SHP77 treated with DMSO at 0.1 percent for 48 hours (cell line): ENCODE results near the gene PTK7.
A peak's percentile ranks its signal among the peaks of the same experiment; 100 is the strongest.
"Not testable (repeated sequence)": the region's sequence is repeated elsewhere in the genome, so short reads cannot be mapped to it uniquely, and the experiment has no call there.

Experiments used
- DNase-seq: peaks from one replicate; lab custom pipeline; 2025; lab: John Stamatoyannopoulos, UW

PTK7 gene

DNA sequence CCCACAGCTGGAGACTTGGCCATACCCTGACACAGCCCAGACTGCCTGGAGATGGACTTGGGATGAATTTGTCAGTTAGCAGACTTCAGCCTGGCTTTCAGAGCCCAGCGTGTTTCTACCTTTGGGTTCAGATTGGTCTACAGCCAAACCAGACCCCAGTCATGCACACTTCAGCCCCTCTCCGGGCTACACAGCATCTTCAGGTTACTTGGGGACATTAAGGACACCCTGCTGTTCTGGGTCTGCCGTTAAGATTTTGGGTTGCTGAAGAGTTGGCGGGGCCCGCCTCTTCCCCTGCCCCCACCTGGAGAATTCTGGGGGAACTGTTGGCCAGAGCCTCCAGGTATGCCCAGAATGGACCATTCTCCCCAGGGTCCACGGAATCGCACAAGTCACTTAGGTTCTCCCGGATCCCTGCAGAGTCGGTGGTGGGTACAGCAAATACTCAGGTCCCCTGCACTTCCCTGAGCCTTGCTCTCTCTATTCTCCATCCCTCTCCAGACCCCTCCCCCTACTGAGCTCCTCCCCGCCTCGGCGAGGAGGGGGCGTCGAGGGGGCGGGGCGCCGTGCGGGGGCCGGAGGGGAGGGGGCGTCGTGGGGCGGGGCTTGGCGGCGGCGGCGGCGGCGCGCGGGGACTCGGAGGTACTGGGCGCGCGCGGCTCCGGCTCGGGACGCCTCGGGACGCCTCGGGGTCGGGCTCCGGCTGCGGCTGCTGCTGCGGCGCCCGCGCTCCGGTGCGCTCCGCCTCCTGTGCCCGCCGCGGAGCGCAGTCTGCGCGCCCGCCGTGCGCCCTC lies at the start of gene PTK7:
Gene PTK7 (plus strand): TSS at position 645 of the 794 bp plus-strand sequence. CDS start 175 bp downstream, outside the sequence.
- DNase-seq, result no peak

GRCh38 chr6:43026365-43026764 lies 49.7 kb upstream of the PTK7 start:
- no peak for DNase-seq

DNA sequence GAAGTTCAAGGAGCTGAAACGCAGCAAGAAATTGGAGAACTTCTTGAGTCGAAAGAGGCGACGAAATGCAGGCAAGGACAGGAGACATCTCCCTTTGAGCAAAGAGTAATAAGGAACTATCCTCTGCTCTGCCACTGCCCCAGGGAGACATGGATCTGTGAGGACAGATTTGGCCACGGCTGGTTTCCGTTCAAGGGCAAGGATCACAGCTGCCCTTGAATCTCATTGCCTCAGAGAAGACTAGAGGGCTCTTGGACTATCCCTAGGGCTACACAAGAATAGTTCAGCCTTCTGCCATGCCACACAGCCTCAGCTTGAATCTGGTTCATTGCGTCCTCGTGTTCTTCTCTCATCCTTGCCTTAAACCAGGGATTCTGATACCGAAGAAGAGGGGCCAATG lies 47.0 kb upstream of the PTK7 start:
- no peak for DNase-seq

GRCh38 chr6:43032326-43032725 lies 43.8 kb upstream of the PTK7 start:
- DNase-seq, result no peak

DNA sequence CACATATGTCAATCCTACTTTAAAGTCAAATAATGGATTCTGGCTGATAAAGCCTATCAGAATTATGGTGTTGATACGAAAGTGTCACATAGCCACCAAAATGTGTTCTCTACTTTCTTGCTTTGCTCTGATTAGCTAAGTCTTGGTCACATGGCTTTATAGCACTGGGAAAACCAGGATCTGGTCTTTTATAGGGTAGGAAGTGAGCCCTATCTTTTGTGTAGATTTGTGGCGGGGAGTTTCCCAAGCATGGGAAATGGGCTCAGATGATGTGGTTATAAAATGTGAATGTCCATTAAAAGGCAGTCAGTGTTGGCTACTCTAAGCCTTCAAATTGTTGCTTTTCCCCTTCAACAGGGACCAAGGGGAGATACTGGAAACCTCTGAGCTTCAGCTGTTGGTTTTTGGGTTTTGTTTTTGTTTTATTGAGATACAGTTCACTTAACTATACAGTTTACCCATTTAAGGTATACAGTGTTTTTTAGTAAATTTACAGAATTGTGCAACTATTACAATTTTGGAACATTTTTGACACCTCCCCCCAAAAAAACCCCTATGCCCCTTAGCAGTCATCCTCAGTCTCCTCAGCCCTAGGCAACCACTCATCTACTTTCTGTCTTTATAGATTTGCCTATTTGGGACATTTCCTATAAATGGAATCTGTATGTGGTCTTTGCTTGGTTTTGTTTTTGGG lies 42.5 kb upstream of the PTK7 start:
- DNase-seq, result no peak

DNA sequence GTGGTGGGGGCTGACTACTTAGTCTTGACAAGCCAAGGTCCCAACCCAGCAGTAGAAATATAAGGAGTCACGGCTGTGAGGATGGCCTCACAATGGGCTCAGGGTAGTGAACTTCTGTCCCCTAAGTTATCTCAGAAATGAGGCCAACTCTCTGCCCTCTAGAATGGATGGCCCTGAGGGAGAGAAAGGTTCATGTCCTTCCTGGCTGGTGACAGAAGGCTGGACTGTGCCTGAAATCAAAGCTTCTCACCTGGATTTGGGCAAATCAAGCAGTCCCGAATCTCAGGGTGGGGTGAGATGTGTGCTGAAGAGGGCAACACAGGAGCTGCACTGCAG lies 42.0 kb upstream of the PTK7 start:
- DNase-seq, result no peak

DNA sequence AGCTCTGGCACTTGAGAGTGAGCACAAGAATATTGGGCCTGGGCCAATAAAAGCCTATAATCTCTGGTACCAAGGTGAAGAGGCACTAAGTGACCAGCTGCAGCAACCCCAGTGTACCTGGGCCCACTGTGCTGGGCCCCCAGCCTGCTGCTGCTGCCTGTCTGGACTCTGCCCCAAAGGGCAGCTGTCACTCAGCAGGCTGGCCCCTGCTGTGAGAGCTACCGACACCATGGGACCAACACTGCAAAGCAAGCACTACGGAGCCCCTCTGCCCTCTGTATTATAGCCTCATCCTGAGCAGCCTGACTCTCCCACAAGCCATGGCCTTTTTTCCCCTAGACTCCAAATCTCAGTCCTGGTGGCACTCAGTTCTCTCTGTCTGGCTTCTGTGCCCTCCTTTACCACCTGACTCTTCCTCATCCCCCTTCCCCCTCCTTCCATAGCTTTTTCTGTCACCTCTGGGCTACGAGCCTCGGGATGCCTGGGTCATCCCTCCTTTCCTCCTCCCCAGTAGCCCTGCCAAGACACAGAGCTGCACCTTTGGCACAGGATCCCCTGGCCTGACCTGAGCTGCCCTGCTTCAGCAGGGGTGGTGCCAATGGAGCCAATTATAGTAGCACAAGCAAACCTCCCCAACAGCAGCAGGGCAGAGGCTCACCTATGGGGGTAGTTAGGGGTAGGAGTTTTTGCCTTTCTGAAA lies 40.5 kb upstream of the PTK7 start:
- DNase-seq, result no peak

- no peak for DNase-seq
These were observed 39.4 kb upstream of the PTK7 start for GRCh38 chr6:43036712-43037111.

DNA sequence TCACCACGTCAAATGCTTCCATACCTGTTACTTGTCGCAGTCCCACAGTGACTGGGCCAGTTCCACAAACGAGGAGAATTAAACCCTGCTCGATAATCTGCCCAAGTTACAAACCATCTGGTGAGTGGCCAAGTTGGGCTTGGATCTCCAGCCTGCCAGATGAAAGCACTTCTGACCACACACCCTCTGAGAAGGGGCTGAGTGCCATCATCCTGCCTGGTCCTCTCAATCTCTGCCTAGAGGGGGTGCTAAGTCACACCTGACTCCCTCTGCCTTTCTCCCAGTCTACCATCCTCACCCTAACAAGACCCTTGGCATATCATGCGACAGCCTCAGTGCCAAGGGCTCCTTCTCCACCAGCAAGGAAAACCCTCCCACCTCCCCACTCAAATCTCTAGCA lies 38.9 kb upstream of the PTK7 start:
- no peak for DNase-seq

DNA sequence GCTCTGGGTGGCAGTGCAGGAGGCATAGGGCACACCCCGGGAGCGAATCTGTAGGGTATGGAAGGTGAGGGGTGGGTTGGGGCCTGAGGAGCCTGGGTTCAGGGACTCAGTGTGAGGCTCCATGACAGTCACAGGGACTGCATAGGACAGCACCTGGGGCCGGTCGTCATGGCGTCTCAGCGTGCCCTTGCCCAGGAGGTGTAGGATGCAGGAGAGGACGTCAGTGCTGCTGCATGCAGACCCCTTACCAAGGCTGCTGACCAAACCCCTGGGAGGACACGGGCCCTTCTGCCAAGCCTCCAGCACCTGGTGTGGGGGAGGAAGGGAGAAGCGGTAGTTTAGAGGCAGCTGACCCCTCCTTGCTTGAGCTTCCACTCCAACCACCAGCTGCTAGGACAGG lies 38.4 kb upstream of the PTK7 start:
- no peak for DNase-seq

DNA sequence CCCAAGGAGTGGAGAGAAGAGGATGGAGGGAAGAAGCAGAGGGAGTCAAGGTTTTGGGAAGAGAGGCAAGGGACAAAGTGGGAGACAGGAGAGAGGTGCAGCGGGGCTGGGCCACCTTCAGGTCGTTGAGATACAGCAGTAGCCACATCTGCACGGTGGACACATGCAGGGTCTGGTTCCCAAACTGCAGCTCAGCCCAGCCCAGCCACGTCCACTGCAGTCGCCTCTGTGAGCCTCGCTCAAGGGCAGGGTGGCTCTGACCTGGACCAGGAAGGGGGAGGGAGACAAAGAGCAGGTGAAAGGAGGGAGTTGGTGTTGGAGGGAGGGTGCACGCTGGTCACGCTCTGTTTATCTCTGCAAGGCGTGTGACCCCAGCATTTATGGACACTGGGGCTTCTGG lies 37.4 kb upstream of the PTK7 start:
- no peak for DNase-seq

DNA sequence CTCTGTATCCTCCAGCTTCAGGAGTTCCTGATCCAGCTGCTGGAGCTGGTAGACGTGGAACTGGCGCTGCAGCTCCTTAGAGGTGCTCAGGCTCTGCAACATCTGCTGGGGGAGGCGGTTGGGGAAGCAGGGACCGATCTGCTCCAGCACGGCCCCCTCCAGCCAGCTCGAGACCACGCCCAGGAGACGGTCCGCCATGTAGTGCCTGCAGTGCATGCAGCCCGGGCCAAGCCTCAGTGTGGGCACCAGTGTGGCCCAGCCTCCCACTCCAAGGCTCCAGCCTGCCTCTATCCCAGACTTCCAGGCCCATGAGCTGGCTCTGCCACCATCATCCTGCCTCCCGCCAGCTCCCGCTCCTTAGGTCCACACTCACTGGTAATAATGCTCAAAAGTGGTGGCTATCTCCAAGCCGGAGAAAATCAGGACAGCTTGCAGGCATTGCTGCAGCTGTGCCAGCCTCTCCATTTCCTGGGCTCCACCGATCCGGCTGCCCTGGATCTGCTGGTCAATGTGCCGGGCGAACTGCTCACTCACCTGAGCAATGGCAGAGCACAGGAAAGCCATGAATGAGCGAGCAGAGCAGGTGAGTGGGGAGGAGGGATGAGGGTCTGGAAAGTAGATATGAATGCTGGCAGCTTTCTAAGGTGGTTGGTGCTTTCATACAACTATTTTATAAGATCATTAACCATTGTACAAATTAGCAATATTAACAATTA lies 35.4 kb upstream of the PTK7 start:
- DNase-seq, result no peak

GRCh38 chr6:43041475-43041874 lies 34.6 kb upstream of the PTK7 start:
- not testable (repeated sequence) for DNase-seq

GRCh38 chr6:43043310-43043709 lies 32.8 kb upstream of the PTK7 start:
- DNase-seq, result no peak

DNA sequence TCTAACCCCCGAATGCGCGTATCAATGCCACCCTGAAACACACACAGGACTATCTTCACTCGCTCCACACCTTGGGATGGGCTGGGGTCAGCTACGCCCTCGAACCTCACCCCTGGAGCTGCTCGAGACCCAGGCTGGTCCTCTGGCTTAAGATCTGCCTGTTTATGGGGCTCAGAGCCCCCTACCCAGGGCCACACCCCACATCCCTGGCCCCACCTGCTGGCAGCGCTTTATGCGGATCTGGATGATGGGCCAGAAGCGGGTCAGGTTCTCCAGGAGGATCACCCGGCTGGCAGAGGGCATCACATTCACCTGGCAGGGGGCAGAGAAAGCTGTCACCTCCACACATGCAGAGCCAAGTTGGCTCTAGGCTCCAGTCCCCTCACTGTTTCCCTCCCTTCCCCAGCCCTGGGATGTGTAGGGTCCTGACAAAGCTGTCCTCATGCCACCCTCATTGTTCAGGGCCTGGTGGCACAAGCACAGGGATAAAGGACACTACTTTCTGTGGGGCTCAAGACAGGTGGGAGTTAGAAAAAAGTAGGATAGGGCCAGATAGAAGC lies 30.7 kb upstream of the PTK7 start:
- no peak for DNase-seq

DNA sequence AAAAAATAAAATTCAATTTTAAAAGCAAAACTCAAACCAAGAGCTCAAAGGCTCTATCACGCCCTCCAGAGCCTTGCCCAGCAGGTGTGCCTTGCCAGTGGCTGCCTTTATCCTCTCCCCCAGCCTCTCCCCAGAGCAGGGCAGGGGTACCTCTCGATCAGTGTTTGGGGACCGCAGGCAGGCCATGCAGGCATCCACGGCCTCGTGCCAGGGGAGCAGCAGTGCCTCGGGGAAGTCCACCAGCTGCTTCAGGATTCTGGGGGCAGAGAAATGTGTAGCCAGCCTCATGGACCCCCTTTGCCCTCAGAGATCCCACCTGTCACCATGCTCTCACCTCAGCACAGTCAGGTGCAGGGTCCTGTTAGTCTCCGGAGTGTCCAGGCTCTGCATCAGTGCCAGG lies 28.1 kb upstream of the PTK7 start:
- DNase-seq, result no peak

DNA sequence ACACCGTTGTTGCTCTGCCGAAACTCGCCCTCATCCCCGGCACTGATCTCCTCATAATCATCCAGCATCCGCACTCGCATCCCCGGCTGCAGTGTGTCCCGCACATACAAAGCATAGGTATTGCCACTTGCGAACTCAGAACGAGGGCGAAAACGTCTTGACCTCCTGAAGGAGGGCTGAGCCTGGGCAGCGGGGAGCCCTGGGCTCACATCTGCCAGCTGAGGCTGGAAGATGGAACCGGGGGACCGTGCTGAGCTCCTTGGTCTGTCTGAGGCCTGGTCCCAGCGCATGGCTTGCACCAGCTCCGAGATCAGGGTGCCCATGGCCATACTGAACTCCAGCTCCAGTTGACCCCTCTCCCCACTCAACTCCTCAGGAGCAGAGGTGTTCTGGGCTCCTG lies 25.1 kb upstream of the PTK7 start:
- no peak for DNase-seq

DNA sequence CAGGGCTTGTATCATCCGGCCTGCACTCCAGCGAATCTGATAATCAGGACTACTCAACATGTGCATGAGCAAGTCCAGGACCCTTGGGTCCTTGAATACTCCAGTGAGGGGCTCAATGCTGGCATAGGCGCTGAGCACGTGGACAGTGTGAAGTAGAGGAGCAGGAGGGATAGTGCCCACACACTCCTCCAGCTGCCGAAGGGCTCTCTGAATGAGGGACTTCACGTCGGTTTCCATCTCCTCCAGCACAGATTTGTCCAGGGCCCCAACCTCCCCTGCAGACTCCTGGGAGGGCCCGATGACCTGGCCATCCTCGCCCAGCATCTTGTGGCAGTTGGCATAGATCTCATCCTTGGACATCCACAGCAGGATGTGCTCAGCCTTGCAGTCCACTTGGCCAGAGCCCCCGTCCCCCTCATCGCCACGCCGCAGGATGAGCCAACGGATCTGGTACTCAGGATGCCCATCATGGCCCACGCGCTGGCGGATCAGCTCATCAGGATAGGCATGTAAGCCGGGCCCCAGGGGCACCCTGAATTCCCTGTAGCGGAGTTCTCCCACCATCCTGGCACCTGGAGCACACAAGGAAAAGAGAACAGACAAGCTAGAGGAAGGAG lies 23.8 kb upstream of the PTK7 start:
- no peak for DNase-seq

- no peak for DNase-seq
These were observed 23.1 kb upstream of the PTK7 start for GRCh38 chr6:43052842-43053544.

DNA sequence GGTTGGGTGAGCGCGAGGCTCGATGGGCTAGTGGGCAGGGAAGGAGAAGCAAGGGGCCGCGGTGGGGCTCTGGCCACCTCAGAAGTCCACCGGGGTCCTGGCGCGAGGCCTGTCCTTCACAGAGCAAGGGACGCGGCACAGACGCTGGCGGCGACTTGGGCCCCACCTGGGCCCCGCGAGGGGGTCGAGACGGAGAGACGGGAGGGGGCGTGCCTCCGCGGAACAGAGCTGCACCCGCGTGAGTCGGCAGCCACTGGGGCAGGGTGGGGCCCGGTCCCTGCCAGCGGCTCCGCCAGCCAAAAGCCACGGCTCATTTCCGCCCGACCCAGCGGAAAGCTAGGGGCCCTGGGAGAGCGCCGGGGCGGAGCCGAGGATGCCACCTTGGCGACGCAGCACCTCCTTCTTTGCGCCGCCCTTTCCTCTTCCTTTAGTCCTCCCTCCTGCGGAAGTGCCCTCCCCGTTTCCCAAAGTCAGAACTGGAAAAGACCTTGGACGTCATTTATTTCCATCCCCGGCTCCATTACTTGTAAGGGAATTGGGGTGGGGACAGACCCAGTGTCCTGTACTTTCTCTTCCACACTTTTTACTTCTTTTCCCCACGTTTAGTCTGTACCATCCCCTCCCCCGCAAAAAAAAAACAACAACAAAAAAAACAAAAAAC lies 22.4 kb upstream of the PTK7 start, which contains the start of gene CUL7:
Gene CUL7 (minus strand): TSS at position 307 of the 661 bp plus-strand sequence. CDS start 1,063 bp downstream, outside the sequence.
- peak; percentile 83 for DNase-seq
